ENCODE measurements around the gene ZBTB38. TPM values are rescaled to one million over a fixed set of nuclear protein-coding genes. Genes with fewer than 3 reads are reported as not detected.

ZBTB38 gene
- total RNA-seq, 2 donors from 2014 or later: 151 to 169 TPM

- peaks cover 12% of the 10 kb centered on the region for H3K4me1 ChIP-seq (replicated peaks)
- H3K4me3 ChIP-seq: no peak overlapping the region
- H3K9me3 ChIP-seq: no peaks in the 10 kb centered on the region
- H3K27ac ChIP-seq: peak overlapping the region in 1 of 2 donors; percentile 99
- H3K36me3 ChIP-seq: no peaks in the 10 kb centered on the region
- intact Hi-C loops (cut with DNase I): no loop called here
- no peaks in the 10 kb centered on the region for H3K27me3 ChIP-seq (replicated peaks; ENCODE audit: insufficient read depth)
- TF ChIP-seq CTCF (IDR thresholded peaks at IDR 0.05): no peak
- no peak for TF ChIP-seq POLR2A (IDR thresholded peaks at IDR 0.05)
- no peak for TF ChIP-seq POLR2AphosphoS5 (IDR thresholded peaks at IDR 0.05)
- WGBS: 58% methylated on average over 3 of the region's 3 CpGs
- no peak for DNase-seq (ENCODE audit: low spot score)
Observed at GRCh38 chr3:141415953-141416352, 47.6 kb downstream of the ZBTB38 start.

Other genes with a start within 250 kb of the ZBTB38 start
- gene PXYLP1, start 136.7 kb upstream of the ZBTB38 start, total RNA-seq: 10 to 100 TPM; 12.0 to 15.3 TPM
- gene RASA2, start 118.5 kb downstream of the ZBTB38 start, total RNA-seq: 10 to 100 TPM in 1 of 2 donors, 1 to 10 TPM in 1; 7.8 to 13.5 TPM